ENCODE results near the gene SP110. TPM values are rescaled to one million over a fixed set of nuclear protein-coding genes. Genes with fewer than 3 reads are reported as not detected.

The SP110 gene
- total and polyA plus RNA-seq, 9 of the 15 experiments (the other 6 are each of a cell fraction or from before 2014, with no cell fraction given) = 3.6 to 11.0 (median 7.1) TPM

- no peaks in the 10 kb centered on the region for H3K9me3 ChIP-seq (replicated peaks; ENCODE audit: control insufficient read depth, insufficient read depth, low read depth, low read length)
- TF ChIP-seq RREB1 (CRISPR knock-in tag; IDR thresholded peaks at IDR 0.05) = no peak
- TF ChIP-seq POLR2H (tag; IDR thresholded peaks at IDR 0.05; ENCODE audit: low read depth) = no peak
- no peak for TF ChIP-seq GATAD2B (IDR thresholded peaks at IDR 0.05; ENCODE audit: borderline replicate concordance)
- TF ChIP-seq GTF3C2 (IDR thresholded peaks at IDR 0.05; ENCODE audit: borderline replicate concordance, extremely low read depth, insufficient read length) = no peak
- no peak for TF ChIP-seq MCM5 (IDR thresholded peaks at IDR 0.05; ENCODE audit: low read depth)
- in situ Hi-C loops (cut with MboI) = no loop called here
- no peak for ATAC-seq
- H2AFZ ChIP-seq (ENCODE audit: low read depth, low read length) = no peak overlapping the region
- intact Hi-C loops (cut with micrococcal nuclease) = no loop called here
- no peak overlapping the region for H3K4me2 ChIP-seq (ENCODE audit: insufficient read depth, low read length)
- no peaks in the 10 kb centered on the region for H4K20me1 ChIP-seq (replicated peaks; ENCODE audit: control insufficient read depth, insufficient read depth, low read length)
- no peak for DNase-seq (ENCODE audit: extremely low read depth in 1 of 4, low spot score in 3 of 4)
- 9% methylated on average over 8 of the region's 11 CpGs for WGBS (ENCODE audit: insufficient coverage, low coverage, missing lambda C conversion rate)
- H3K4me3 ChIP-seq = no peak overlapping the region
- POLR2A ChIA-PET = no interaction called here
- FAIRE-seq = no peak
- no peaks in the 10 kb centered on the region for H3K79me2 ChIP-seq (ENCODE audit: control insufficient read depth, insufficient read depth, low read length)
- no TSS peak for BruUV-seq (replicated peaks)
- H3K9ac ChIP-seq (ENCODE audit: insufficient read depth in 1 of 2, low read depth in 2 of 2, low read length in 2 of 2) = no peak overlapping the region
- H3K27me3 ChIP-seq (ENCODE audit: control insufficient read depth in 2 of 2, insufficient read depth in 2 of 2, low read length in 2 of 2) = peaks cover 0 to 21% of the 10 kb centered on the region in 2 experiments; a peak in 4 of 5 replicates
- H3K27ac ChIP-seq (ENCODE audit: extremely low read depth, low read depth, low read length) = no peak overlapping the region
- H3K36me3 ChIP-seq (ENCODE audit: control insufficient read depth, insufficient read depth, low read length) = no peaks in the 10 kb centered on the region
- H3K4me1 ChIP-seq (replicated peaks in 1 of 2; ENCODE audit: control insufficient read depth in 2 of 2, insufficient read depth in 2 of 2, low read length in 2 of 2) = no peaks in the 10 kb centered on the region; a peak in 2 of 5 replicates
- no peaks in the 10 kb centered on the region for H3K9me1 ChIP-seq (ENCODE audit: control insufficient read depth, insufficient read depth, low read length)
- CTCF ChIA-PET (ENCODE audit: low intra/inter-chr PET ratio) = no interaction called here
These were observed 46.9 kb downstream of the SP110 start for GRCh38 chr2:230172852-230173251.

Data from K562 (cell line).